Upper lobe of left lung (tissue), 4 donors: ENCODE results near the gene CBR1.

Source experiments
- CTCF ChIP-seq, 6 experiments: fragments of 450-650 bp in 4 of 6; fragments of 200-600 bp in 2 of 6; sonication (generic) in 2 of 6; IDR thresholded peaks; one replicate each; pipeline ENCODE4 v1.5.1; 2016 to 2019; ENCODE audit warnings: antibody characterized with exemption in 6 of 6
- EP300 ChIP-seq, 4 donors: sonication (generic); formaldehyde crosslinking; IDR thresholded peaks; one replicate each; pipeline ENCODE4 v1.5.1; 2017; ENCODE audit warnings: antibody characterized with exemption in 4 of 4, control low read depth in 2 of 4

- TF ChIP-seq CTCF (IDR thresholded peaks at IDR 0.05) (no peak), EP300 (IDR thresholded peaks at IDR 0.05) (no peak)
These were observed 47.5 kb downstream of the CBR1 start for GRCh38 chr21:36117286-36117741.
